Vagina (tissue), 2 donors: ENCODE data around the gene CMPK1.

Experiments used
- CTCF ChIP-seq, 3 experiments: fragments of 450-650 bp in 2 of 3; fragments of 200-600 bp in 1 of 3; sonication (generic) in 1 of 3; IDR thresholded peaks; one replicate each; pipeline ENCODE4 v1.5.1; 2017 to 2019; ENCODE audit warnings: antibody characterized with exemption in 3 of 3, mild to moderate bottlenecking in 2 of 3, moderate library complexity in 2 of 3
- POLR2A ChIP-seq, 2 donors: fragments of 450-650 bp; IDR thresholded peaks; one replicate each; pipeline ENCODE4 v1.6.1; 2017; ENCODE audit warnings: antibody characterized with exemption in 2 of 2, mild to moderate bottlenecking in 2 of 2, moderate library complexity in 2 of 2
- POLR2AphosphoS5 ChIP-seq, 2 donors: sonication (generic); formaldehyde crosslinking; IDR thresholded peaks; one replicate each; pipeline ENCODE4 v1.9.0; 2017; ENCODE audit warnings: antibody characterized with exemption in 2 of 2, mild to moderate bottlenecking in 2 of 2, low read depth in 1 of 2; ENCODE audit not compliant: insufficient read depth in 1 of 2

- peak in 1 of 2 donors; percentile 13 for TF ChIP-seq POLR2A (IDR thresholded peaks at IDR 0.05)
- no peak for TF ChIP-seq CTCF (IDR thresholded peaks at IDR 0.05)
- TF ChIP-seq POLR2AphosphoS5 (IDR thresholded peaks at IDR 0.05; ENCODE audit: insufficient read depth in 1 of 2, low read depth in 1 of 2) = peak; percentile 79 to 99
Measured at GRCh38 chr1:47313915-47314664, 19.5 kb upstream of the CMPK1 start, which contains the start of gene STIL.
